ENCODE measurements around the gene SOCS1.
A peak's percentile ranks its signal among the peaks of the same experiment; 100 is the strongest.

The SOCS1 gene

DNA sequence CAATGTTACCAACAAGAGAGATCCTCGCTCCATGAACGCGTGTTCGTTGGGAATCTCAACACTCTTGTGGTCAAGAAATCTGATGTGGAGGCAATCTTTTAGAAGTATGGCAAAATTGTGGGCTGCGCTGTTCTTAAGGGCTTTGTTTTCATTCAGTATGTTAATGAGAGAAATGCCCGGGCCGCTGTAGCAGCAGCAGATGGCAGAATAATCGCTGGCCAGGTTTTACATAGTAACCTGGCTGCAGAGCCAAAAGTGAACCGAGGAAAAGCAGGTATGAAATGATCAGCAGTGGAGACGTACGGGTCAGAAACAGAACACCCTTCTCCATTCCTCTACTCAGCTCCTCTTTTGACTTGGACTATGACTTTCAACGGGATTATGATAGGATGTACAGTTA is 13.3 kb downstream of the SOCS1 start:
- DNase-seq: no peak

DNA sequence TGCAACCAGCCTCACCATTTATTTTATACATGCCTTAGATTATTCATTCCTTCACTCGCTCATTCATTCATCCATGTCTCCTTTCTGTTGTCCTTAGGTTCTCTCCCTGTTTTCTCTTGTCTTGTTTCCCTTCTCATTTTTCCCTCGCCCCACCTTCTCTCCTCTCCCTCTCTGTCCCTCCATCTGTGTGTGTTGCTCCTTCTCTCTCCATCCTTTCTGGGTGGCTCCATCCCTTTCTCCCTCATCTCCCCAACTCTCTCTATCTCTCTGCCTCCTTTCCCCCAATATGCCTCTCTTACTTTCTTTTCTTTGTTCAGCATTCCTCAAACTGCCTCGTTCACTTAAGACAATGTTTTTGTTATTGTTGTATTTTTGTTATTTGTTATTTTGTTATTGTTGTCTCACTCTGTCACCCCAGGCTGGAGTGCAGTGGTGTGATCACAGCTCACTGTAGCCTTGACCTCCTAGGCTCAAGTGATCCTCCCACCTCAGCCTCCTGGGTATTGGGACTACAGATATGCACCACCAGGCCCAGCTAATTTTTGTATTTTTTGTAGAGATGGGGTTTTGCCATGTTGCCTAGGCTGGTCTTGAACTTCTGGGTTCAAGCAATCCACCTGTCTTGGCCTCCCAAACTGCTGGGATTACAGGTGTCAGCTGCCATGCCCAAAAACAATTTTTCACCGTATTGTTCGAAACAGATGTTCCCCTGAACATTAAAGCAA is 14.4 kb downstream of the SOCS1 start:
- no peak for DNase-seq

DNA sequence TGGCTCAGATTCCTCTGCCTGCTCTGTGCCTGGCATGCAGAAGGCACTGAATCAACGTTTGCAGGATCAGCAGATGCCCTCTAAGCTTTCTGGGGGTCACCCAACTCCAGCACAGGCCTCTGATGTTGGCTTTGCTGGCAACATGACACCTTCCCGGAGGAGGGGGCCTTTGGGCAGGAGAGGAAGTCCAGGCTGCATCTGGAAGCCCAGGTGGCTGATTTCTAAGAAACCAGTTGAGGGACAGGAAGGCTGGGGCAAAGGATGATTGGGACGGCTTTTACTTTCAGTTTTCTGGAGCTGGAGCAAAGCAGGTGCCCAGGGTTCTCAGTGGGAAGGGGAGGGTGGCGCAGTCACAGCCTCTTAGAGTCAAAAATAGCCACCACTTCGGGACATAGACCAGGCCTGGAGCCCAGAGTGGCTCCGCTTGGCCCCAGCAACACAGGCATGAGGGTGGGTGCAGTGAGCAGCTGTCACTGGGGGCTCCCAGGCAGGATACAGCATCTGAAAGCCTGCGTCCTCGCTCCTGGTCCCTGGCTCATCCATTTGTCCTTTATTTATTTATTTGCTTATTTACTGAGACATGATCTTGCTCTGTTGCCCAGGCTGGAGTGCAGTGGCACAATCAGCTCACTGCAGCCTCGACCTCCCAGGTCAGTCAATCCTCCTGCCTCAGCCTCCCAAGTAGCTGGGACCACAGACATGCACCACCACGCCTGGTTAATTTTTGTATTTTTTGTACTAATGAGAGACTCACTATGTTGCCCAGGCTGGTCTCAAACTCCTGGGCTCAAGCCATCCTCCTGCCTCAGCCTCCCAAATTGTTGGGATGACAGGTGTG is 15.1 kb downstream of the SOCS1 start:
- DNase-seq: no peak

DNA sequence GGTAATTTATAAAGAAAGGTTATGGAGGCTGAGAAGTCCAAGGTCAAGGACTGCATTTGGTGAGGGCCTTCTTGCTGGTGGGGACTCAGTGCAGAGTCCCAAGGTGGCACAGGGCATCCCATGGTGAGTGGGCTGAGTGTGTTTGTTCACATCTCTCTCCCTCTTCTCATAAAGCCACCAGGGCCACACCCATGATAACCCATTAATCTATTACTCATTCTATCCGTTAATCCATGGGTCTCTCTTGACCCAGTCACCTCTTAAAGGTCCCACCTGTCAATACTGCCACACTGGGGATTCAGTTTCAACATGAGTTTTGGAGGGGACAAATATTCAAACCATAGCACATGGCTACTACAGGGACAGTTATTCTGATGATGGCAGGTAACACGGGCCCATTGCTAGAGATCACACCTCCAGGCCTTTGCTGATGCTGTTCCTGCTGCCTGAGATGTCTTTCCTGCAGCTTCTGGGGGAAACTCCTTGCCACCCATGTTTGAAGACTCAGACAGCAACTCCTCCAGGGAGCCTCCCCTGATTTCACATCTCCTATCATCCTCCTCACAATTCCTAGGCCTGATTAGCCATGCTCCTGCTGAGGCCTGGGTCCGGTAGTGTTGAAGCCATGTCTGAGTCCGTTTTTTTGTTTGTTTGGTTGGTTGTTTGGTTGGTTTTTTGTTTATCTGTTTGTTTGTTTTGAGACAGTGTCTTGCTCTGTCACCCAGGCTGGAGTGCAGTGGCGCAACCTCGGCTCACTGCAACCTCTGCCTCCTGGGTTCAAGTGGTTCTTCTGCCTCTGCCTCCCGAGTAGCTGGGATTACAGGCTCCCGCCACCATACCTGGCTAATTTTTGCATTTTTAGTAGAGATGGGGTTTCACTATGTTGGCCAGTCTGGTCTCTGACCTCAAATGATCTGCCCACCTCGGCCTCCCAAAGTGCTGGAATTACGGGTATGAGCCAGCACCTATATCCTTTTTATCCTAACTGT is 16.1 kb downstream of the SOCS1 start:
- no peak for DNase-seq

DNA sequence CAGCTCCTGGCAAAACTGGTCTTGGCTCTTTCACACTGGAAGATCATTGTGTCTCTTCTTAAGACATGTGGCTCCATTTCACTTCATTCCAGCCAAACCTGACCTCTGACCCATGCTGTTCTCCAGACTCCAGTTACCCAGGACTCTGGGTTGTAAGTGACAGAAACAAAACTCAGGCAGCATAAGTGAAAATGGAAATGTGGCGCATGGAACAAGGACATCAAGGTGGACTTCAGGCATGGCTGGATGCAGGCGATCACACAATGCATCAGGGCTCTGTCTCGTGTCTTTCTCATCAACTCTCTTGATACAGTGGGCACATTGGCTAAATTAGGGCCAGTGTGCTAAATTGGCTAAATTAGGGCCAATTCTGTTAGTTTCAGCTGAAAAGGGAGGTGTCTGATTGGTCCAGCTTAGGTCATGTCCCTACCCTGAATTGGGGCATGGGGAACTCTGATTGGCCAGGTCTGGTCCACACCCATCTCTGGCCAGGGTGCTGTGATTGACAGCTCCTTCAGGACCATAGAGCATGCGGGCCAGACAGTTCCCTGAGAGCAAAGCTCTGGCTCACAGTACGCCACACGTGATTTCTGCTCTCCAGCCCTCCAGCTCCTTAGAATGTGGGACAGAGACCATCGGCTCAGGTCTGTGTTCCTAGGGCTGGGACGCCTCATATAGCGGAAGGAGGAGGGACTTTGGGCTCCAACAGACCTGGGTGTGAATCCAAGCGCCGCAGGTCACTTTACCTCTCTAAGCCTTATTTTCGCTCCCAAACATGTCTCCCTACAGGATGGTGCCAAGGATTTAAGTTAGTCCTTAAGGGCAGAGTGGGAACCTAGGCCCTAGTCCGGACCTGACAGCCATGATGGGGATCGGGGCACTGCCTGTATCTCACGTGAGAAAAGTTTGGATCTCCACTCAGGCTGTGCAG is 17.5 kb downstream of the SOCS1 start:
- no peak for DNase-seq

DNA sequence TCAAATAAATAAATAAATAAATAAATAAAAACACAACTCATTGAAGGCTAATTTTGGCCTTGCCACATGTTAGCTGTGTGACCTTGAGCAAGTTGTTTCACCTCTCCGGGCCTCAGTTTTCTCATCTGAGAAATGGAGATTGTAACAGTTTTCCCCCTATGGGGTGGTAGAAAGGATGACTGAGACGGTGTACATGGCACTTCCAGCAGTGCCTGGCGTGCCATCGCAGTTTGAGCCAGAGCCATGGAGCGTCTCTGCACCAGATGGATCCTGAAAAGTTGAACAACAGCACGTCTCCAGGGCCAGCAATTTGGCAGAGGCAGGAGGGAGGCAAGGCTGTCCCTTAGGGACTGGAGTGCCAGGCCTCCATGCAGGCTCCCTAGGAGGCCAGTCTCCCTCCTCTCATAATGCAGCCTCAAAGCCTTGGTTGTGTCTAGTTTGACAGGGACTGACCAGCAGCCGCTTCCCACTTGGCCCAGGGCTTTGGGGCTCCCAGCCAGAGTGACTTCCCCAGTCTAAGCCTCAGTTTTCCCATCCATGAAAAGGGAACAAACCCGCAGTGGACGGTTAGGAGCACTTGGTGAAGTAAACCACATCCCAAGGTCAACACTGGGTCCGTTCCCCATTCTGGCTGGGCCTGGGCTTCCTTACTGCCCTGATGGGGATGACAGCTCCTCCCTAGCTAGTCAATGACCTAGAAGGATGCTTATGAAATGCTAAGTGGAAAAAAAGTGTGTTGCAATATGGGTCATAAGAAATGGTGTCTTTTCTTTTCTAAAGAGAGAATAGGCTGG is 19.3 kb downstream of the SOCS1 start:
- no peak for DNase-seq

DNA sequence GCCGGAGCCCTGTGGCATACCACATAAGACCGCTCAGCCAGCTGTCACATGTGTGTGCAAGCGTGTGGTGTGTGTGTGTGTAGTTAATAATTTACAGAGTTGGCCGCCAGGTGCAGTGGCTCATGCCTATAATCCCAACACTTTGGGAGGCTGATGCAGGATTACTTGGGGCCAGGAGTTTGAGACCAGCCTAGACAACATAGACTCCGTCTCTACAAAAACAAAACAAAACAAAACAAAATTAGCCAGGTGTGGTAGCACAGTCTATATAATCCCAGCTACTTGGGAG is 20.4 kb downstream of the SOCS1 start:
- no peak for DNase-seq

DNA sequence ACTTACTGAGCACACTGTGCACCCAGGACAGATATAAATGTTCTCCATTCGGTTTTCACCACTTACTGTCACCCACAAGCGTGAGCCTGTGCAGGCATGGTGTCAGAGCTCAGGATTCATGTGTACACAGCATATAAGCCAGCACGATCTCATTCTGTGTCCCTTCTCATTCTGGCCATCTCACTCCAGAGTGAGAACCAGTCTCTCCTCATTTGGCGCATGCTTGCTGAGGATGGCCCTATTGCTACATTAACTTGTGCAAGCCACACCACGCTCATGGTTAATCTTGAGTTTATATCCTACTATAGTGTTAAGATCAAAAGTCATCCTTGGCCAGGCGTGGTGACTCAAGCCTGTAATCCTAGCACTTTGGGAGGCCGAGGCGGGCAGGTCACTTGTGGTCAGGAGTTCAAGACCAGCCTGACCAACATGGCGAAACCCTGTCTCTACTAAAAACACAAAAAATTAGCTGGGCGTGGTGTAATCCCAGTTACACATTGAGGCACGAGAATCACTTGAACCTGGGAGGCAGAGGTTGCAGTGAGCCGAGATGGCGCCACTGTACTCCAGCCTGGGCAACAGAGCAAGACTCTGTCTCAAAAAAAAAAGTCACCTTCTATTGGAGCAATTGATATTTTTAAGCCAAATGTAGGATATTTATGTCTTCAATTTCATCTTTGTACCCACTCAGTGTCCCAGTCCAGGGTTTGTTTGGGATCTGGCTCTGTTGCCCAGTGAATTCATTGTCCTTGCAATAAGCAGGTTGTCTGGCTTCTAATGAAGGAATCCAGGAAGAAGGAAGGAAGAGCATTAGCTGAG is 20.9 kb downstream of the SOCS1 start:
- DNase-seq: no peak

DNA sequence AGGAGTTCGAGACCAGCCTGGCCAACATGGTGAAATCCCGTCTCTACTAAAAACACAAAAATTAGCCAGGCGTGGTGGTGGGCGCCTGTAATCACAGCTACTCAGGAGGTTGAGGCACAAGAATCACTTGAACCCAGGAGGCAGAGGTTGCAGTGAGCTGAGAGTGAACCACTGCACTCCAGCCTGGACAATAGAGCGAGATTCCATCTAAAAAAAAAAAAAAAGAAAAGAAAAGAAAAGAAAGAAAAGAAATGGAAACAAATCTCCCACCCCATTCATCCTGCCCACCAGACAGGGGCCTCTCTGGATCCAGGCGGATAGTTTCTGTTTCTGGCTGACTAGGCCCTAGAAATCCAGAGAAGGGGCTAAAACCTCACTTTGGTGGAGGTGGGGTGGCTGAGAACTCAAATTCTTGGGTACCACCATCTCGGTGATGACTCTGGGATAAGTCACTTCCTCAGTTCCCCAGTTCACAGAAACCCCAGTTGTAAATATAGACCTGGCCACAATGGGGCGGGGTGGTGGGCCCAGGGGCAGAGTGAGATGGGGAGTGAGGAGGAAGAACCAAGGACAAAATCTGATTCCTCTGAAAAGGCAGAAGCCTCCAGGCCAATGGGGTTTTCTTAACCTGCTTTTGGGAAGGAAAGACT is 22.2 kb downstream of the SOCS1 start:
- DNase-seq: no peak

DNA sequence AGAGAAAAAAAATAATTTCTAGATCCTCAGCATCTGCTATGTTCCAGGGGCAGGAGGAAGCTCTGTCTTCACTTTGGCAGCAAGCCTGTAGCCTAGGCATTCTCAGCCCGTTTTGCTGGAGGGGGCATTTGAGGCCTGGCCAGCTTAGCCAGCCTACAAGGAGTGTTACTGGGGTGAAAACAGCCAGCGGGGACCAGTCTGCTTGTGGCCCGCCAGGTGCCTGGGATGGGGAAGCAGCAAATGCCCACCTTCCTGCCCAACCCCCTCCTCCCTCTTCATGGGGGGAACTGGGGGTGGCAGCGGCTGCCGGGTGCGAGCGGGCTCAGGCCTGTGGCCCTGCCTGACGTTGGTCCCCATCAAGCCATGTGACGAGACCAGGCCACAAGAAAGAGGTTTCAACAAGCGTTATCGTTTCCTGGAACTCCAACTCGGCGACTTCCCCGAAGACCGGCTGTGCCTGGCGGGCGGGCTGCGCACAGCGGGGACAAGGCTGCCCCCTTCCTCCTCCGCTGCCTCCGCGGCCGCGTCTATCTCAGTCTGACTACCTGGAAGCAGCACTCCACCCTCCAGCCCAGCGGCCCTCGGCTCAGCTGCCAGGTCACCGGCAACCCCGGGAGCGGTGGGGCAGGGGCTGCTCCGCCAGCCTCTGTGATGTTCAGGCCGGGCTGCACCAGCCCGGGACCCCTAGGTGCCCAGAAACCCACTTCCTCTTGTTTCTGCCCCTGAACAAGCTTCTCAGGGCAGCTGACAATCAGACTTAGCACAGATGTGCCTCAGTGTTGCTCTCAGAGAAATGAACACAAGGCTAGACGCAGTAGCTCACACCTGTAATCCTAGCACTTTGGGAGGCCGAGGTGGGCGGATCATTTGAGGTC is 22.9 kb downstream of the SOCS1 start:
- peak; percentile 69 for DNase-seq

DNA sequence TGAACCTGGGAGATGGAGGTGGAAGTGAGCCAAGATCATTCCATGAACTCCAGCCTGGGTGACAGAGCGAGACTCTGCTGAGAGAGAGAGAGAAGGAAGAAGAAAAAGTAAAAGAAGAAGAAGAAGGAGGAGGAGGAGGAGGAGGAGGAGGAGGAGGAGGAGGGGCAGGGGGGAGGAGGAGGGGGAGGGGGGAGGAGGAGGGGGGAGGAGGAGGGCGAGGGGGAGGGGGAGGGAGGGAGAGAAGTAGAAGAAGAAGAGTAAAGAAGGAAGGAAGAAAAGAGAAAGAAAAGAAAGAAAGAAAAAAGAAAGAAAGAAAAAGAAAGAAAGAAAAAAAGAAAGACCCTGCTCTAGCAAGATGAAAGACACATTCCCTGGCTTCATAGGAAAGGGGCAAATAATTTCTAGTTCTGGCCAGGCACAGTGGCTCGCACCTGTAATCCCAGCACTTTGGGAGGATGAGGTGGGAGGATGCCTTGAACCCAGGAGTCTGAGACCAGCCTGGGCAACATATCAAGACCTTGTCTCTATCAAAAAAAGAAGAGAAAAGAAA is 23.6 kb downstream of the SOCS1 start:
- no peak for DNase-seq

DNA sequence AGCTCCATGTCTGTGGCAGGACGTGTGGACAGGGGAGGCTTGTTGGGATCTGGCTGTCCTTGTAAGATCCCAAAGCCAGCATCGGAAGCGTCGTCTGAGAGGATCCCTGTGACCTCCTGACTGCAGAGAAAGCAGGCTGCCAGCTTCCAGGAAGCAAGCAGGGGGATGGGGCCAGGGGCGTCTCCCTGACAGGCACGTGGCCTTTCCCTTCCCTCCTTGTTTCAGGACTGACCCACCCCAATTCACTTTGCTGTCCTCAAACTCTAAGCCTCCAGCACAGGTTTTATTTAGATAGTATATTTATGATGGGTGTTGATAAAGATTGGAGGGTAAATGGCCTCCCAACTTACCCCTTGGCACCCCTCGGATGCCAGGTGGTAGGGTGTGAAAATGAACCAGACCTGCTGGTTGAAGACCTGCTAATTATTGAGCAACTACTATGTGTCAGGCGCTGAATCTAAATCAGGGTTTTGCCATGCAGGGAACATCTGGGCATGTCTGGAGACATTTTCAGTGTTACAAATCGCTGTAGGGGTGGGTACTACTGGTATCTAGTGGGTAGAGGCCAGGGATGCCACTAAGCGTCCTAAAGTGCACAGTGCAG is 24.5 kb downstream of the SOCS1 start:
- no peak for DNase-seq

DNA sequence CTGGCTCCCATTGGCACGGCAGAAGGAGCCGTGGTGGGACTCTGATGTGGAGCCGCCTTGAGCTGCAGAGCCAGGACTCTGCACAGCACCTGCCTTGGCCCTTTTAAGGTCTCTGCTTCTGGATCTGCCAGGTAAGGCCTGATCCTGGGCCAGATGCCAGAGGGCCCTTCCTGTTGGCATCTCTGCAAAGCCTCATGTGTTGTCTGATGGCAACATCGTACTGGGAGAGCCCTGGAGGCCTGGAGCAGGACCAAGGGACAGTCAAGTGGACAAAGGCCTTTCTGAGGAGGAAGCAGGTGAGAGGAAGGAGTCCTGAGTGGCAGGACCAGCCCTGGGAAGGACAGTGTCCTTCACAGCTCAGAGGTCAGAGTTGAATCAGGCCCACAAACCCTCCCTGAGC is 26.1 kb downstream of the SOCS1 start:
- no peak for DNase-seq

DNA sequence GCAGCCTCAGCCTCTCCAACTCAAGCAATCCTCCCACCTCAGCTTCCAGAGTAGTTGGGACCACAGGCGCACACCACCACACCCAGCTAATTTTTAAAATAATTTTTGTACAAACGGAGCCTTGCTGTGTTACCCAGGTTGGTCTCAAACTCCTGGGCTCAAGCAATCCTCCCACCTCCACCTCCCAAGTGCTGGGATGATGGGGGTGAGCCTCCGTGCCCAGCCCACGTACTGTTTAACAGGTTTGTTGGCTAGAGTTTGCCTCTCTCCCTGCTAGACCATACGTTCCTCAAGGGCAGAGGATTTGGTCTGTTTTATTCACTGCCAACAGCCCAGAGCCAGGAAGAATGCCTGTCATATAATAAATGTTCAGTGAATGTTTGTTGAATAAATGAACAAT is 26.6 kb downstream of the SOCS1 start:
- DNase-seq: no peak

DNA sequence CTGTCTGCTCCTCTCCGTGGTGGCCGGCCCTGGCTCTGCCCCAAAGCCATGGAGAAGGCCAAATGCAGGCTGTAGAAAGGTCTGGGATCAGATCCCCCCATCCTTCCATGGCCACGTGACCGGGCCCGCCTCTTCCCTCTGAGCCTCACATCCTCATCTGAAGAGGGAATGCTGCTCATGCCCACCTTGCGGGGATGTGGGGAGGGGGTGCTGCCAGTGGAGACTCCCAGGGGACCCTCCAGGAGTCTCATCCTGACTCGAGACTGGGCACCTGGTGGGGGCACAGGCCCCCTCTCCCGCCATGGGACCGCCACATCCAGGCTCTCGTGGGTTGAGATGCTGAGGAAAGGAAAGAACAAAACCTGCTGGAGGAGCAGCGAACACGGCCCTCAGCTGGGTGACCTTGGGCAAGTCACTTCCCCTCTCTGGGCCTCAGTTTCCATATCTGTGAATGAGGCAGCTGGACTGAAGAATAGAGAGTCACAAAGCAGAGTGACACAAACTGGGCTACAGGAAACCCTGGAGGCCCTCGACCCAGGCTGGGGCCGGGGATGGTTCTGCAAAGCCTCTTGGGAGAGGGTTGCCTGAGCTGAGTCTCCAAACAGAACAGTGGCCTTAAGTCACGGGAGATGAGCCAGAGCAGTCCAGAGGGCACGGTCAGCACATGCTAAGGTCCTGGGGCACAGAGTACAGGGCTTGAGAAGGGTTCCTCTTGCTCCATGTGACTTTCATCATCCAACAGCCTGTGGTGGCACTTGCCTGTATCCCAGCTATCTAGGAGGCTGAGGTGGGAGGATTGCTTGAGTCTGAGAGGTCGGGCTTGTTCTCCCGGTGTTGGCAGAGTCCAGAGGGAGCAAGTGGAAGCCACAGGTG is 30.1 kb downstream of the SOCS1 start:
- DNase-seq: no peak

DNA sequence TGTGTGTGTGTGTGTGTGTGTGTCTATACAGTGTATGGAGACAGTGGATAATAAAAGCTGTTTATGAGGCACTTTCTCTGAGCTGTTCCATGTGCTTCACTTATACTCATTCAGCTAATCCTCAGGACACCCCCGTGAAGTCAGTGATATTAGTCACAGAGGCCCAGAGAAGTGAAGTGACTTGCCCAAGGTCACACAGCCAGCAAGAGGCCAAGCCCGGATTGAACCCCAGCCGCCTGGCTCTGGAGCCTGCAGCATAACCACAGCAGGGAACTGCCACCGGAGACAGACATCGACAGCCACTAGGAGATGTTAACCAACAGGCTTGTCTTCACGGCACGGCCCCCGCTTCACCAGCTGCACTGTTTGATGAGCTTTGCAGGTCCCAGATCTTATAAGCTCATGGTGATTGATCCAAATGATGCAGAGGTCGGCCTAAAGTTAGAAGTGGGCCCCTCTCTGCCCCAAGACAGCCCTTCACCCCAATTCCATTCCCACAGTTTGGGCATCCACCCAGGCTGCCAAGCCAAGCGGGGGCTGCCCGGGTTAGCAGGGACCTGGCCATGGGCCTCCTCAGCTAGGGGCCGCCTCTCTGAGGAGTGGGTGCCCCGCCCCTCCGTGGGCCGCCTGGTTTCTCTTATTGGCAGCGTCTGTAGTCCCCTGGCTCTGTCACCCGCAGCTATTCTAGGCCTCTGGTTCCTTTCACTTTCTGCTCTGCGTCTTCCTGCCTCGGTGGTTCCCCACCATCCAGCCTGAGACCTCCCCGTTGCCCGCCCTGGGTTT is 30.9 kb downstream of the SOCS1 start:
- no peak for DNase-seq
